ENCODE measurements around the gene CATSPERZ. TPM values are rescaled to one million over a fixed set of nuclear protein-coding genes. Genes with fewer than 3 reads are reported as not detected.

CATSPERZ gene
- polyA plus RNA-seq, 3 donors, result 0.47 TPM; not detected in 2

DNA sequence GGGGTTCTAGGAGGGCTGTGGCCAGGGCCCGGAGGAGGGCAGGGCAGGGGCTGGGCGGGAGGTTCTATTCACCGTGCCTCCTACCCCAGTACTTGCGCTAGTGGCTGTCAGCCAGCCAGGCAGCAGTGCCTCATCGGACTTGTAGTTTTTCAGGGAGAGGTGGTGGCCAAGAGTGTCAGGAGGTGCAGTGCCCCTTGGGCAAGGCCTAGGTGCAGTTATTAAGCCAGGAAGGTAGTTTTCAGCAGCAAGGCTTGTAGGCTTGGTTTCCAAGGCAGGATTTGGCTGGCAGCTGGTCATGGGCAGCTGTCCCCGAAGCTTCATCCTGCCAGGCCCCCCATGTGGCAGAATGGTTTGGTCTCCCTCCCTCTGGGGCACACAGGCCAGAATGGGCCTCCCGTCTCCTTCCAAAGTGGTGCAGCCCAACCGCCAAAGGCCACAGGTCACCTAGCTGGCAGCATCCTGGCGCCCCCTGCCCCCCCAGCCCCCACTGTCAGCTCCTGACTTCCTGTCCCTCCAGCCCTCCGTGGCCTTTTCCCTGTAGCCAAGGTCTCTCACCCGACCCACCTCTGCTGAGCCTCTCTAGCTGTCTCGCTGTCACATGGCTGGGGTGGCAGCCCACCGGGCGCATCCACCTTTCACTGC lies 48.3 kb downstream of the CATSPERZ start:
- no peak for DNase-seq (ENCODE audit: extremely low read depth in 1 of 11, low read depth in 9 of 11, low spot score in 4 of 11)

- DNase-seq (ENCODE audit: extremely low read depth in 1 of 11, low read depth in 9 of 11, low spot score in 4 of 11), result no peak
These were observed 48.8 kb downstream of the CATSPERZ start for GRCh38 chr11:64349025-64349387.

DNA sequence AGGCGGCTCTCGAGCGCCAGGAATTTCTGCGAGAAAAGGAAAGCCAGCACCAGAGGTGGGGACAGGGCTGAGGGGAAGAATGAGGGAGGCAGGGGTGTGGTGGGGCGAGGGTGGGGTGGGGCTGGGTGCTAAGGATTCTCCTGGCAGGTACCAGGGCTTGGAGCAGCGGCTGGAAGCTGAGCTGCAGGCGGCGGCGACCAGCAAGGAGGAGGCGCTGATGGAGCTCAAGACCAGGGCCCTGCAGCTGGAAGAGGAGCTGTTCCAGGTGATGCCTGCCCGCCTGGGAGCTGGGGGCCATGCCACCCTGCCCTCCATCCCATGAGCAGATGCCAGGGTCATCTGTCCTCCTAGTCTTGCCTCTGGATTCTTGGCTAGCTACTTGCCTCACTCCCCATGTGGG lies 49.2 kb downstream of the CATSPERZ start:
- no peak for DNase-seq (ENCODE audit: extremely low read depth in 1 of 11, low read depth in 9 of 11, low spot score in 4 of 11)

- no peak for DNase-seq (ENCODE audit: extremely low read depth in 1 of 11, low read depth in 9 of 11, low spot score in 4 of 11)
These were observed 51.0 kb downstream of the CATSPERZ start for GRCh38 chr11:64351136-64351631.

GRCh38 chr11:64352099-64352994 lies 52.2 kb downstream of the CATSPERZ start:
- no peak for DNase-seq (ENCODE audit: extremely low read depth in 1 of 11, low read depth in 9 of 11, low spot score in 4 of 11)

DNA sequence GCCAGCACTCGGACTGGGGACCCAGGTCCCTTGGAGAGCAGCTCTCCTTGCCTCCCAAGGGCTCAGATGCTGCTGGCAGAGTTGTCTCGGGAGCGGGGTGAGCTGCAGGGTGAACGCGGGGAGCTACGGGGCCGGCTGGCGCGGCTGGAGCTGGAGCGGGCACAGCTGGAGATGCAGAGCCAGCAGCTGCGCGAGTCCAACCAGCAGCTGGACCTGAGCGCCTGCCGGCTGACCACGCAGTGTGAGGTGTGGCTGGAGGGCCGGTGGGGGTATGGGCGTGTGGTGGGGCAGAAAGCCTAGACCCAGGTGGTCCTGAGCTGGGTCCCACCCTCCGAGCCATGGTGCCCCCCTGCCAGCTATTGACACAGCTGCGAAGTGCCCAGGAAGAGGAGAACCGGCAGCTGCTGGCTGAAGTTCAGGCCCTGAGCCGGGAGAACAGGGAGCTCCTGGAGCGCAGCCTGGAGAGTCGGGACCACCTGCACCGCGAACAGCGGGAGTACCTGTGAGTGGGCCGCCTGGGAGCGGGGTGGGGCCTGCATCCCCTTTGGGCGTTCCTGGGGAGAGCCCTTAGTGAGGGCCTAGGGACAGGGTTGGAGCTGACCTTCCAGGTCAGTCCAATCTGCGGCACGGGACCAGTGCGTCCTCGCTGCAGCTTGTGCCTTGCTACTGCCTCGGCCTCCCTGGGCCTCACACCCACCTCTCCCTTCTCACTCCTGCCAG lies 53.0 kb downstream of the CATSPERZ start:
- no peak for DNase-seq (ENCODE audit: extremely low read depth in 1 of 11, low read depth in 9 of 11, low spot score in 4 of 11)

GRCh38 chr11:64353715-64354506 lies 53.8 kb downstream of the CATSPERZ start:
- no peak for DNase-seq (ENCODE audit: extremely low read depth in 1 of 11, low read depth in 9 of 11, low spot score in 4 of 11)

Other genes starting within 250 kb of the CATSPERZ start
- 10 to 100 TPM; 13.4 to 19.5 (median 17.8) TPM for gene MACROD1, start 134.2 kb upstream of the CATSPERZ start, polyA plus RNA-seq (ENCODE audit: insufficient read length in 3 of 3)
- 100 to 1,000 TPM; 173 to 197 (median 188) TPM for gene STIP1, start 114.2 kb upstream of the CATSPERZ start, polyA plus RNA-seq (ENCODE audit: insufficient read length in 3 of 3)
- gene FERMT3, start 93.6 kb upstream of the CATSPERZ start, polyA plus RNA-seq (ENCODE audit: insufficient read length in 3 of 3), result 1 to 10 TPM; 4.7 to 6.5 (median 5.9) TPM
- 10 to 100 TPM; 45.0 to 59.9 (median 49.3) TPM for gene TRPT1, start 74.2 kb upstream of the CATSPERZ start, polyA plus RNA-seq (ENCODE audit: insufficient read length in 3 of 3)
- 10 to 100 TPM; 17.7 to 32.8 (median 28.0) TPM for gene NUDT22, start 74.1 kb upstream of the CATSPERZ start, polyA plus RNA-seq (ENCODE audit: insufficient read length in 3 of 3)
- 10 to 100 TPM; 56.1 to 76.7 (median 63.6) TPM for gene DNAJC4, start 69.8 kb upstream of the CATSPERZ start, polyA plus RNA-seq (ENCODE audit: insufficient read length in 3 of 3)
- 10 to 100 TPM; 83.8 to 99.3 (median 95.3) TPM for gene VEGFB, start 65.8 kb upstream of the CATSPERZ start, polyA plus RNA-seq (ENCODE audit: insufficient read length in 3 of 3)
- gene FKBP2, start 59.3 kb upstream of the CATSPERZ start, polyA plus RNA-seq (ENCODE audit: insufficient read length in 3 of 3), result 100 to 1,000 TPM in 2 of 3 donors, 10 to 100 TPM in 1; 74.5 to 111 (median 102) TPM
- gene PPP1R14B, start 53.4 kb upstream of the CATSPERZ start, polyA plus RNA-seq (ENCODE audit: insufficient read length in 3 of 3), result 10 to 100 TPM; 59.6 to 85.8 (median 69.1) TPM
- 10 to 100 TPM; 11.6 to 17.7 (median 15.1) TPM for gene PLCB3, start 48.8 kb upstream of the CATSPERZ start, polyA plus RNA-seq (ENCODE audit: insufficient read length in 3 of 3)
- 10 to 100 TPM; 36.7 to 58.9 (median 54.2) TPM for gene BAD, start 15.7 kb upstream of the CATSPERZ start, polyA plus RNA-seq (ENCODE audit: insufficient read length in 3 of 3)
- gene GPR137, start 14.5 kb upstream of the CATSPERZ start, polyA plus RNA-seq (ENCODE audit: insufficient read length in 3 of 3), result 10 to 100 TPM; 27.2 to 42.7 (median 42.7) TPM
- under 1 TPM in 1 of 3 donors, not detected in 2; 0.11 TPM for gene KCNK4, start 9.1 kb upstream of the CATSPERZ start, polyA plus RNA-seq (ENCODE audit: insufficient read length in 3 of 3)
- 10 to 100 TPM; 16.6 to 30.5 (median 26.3) TPM for gene ESRRA, start 5.2 kb downstream of the CATSPERZ start, polyA plus RNA-seq (ENCODE audit: insufficient read length in 3 of 3)
- gene TRMT112, start 17.2 kb downstream of the CATSPERZ start, polyA plus RNA-seq (ENCODE audit: insufficient read length in 3 of 3), result 100 to 1,000 TPM; 203 to 244 (median 219) TPM
- gene PRDX5, start 17.8 kb downstream of the CATSPERZ start, polyA plus RNA-seq (ENCODE audit: insufficient read length in 3 of 3), result 100 to 1,000 TPM; 161 to 233 (median 207) TPM
- gene CCDC88B, start 39.8 kb downstream of the CATSPERZ start, polyA plus RNA-seq (ENCODE audit: insufficient read length in 3 of 3), result 1 to 10 TPM; 1.7 to 5.0 (median 3.9) TPM
- gene RPS6KA4, start 58.8 kb downstream of the CATSPERZ start, polyA plus RNA-seq (ENCODE audit: insufficient read length in 3 of 3), result 10 to 100 TPM in 2 of 3 donors, 1 to 10 TPM in 1; 6.7 to 13.9 (median 12.6) TPM